Activated CD8-positive, alpha-beta memory T cell treated with anti-CD3 and anti-CD28 coated beads for 36 hours (primary cell): ENCODE results near the gene SAMD8. TPM values are rescaled to one million over a fixed set of nuclear protein-coding genes. Genes with fewer than 3 reads are reported as not detected.
"Not testable (repeated sequence)": the region's sequence is repeated elsewhere in the genome, so short reads cannot be mapped to it uniquely, and the experiment has no call there.

Source experiments
- CTCF ChIA-PET: fragments of 350-600 bp; sonication (Branson Sonifier 250); formaldehyde crosslinking; loops from one replicate; lab custom pipeline; 2021; ENCODE audit warnings: antibody characterized with exemption; lab: Charles Lee
- POLR2A ChIA-PET: fragments of 350-600 bp; sonication (Branson Sonifier 250); formaldehyde crosslinking; loops from one replicate; lab custom pipeline; 2021; ENCODE audit warnings: antibody characterized with exemption; lab: Charles Lee
- total RNA-seq, 2 experiments: library from RNA; stranded (reverse); gene quantifications; one replicate each; pipeline ENCODE4 v1.2.3, GENCODE V29; 2021

Gene SAMD8
- total RNA-seq, 2 experiments from 2014 or later: 15.4 to 17.0 TPM

GRCh38 chr10:75175046-75175445 lies 63.6 kb downstream of the SAMD8 start:
- POLR2A ChIA-PET: no interaction called here
- CTCF ChIA-PET: no interaction called here

- POLR2A ChIA-PET: no interaction called here
- CTCF ChIA-PET: no interaction called here
These were observed 64.6 kb downstream of the SAMD8 start for GRCh38 chr10:75176046-75176445.

- CTCF ChIA-PET: no interaction called here
- POLR2A ChIA-PET: no interaction called here
These were observed 65.3 kb downstream of the SAMD8 start for GRCh38 chr10:75176736-75177135.

GRCh38 chr10:75179657-75180177 lies 68.3 kb downstream of the SAMD8 start:
- POLR2A ChIA-PET: interaction anchor here (0.7 to 1.0 kb wide), 2 partner anchors 18 to 30 kb away, joined by 3 to 4 read pairs; no protein-coding TSS in a partner anchor
- CTCF ChIA-PET: interaction anchor here (0.6 kb wide), 1 partner anchor 61 kb away, joined by 3 read pairs; no protein-coding TSS in a partner anchor

GRCh38 chr10:75180592-75180991 lies 69.1 kb downstream of the SAMD8 start:
- ChIA-PET CTCF (no interaction called here), POLR2A (no interaction called here)

GRCh38 chr10:75181073-75181472 lies 69.6 kb downstream of the SAMD8 start:
- POLR2A ChIA-PET: no interaction called here
- CTCF ChIA-PET: no interaction called here

- POLR2A ChIA-PET: no interaction called here
- CTCF ChIA-PET: no interaction called here
These were observed 74.9 kb downstream of the SAMD8 start for GRCh38 chr10:75186310-75186709.

- ChIA-PET POLR2A (interaction anchor here (0.6 to 1.4 kb wide), 4 partner anchors 24 to 48 kb away, joined by 3 to 17 read pairs (median 6); partner anchors contain the start of gene COMTD1), CTCF (interaction anchor here (0.6 to 2.0 kb wide), 13 partner anchors 9 to 77 kb away, joined by 3 to 18 read pairs (median 4); partner anchors contain the start of genes COMTD1 and VDAC2)
These were observed 76.5 kb downstream of the SAMD8 start for GRCh38 chr10:75187961-75188426.

GRCh38 chr10:75188522-75188921 lies 77.1 kb downstream of the SAMD8 start:
- ChIA-PET POLR2A (interaction anchor here (1.0 to 1.4 kb wide), 2 partner anchors 23 to 42 kb away, joined by 3 to 6 read pairs; no protein-coding TSS in a partner anchor), CTCF (interaction anchor here (0.6 to 2.0 kb wide), 12 partner anchors 8 to 78 kb away, joined by 3 to 18 read pairs (median 4); partner anchors contain the start of genes COMTD1 and VDAC2)

- ChIA-PET CTCF (interaction anchor here (2.0 kb wide), 1 partner anchor 46 kb away, joined by 6 read pairs; the partner anchor contains the start of gene COMTD1), POLR2A (no interaction called here)
These were observed 78.0 kb downstream of the SAMD8 start for GRCh38 chr10:75189266-75190096.

- POLR2A ChIA-PET: no interaction called here
These were observed 80.5 kb downstream of the SAMD8 start for GRCh38 chr10:75191821-75192568.

GRCh38 chr10:75194625-75195024 lies 83.2 kb downstream of the SAMD8 start:
- CTCF ChIA-PET: interaction anchor here (0.6 kb wide), 1 partner anchor 114 kb away, joined by 4 read pairs; no protein-coding TSS in a partner anchor
- POLR2A ChIA-PET: not testable (repeated sequence)

More at GRCh38 chr10:75191821-75192568, 80.5 kb downstream of the SAMD8 start:
- CTCF ChIA-PET: interaction anchor here (1.4 kb wide), 1 partner anchor 11 kb away, joined by 3 read pairs; no protein-coding TSS in a partner anchor

GRCh38 chr10:75195035-75195763 lies 83.7 kb downstream of the SAMD8 start:
- POLR2A ChIA-PET: no interaction called here
- CTCF ChIA-PET: no interaction called here

GRCh38 chr10:75197066-75197465 lies 85.6 kb downstream of the SAMD8 start:
- ChIA-PET CTCF (interaction anchor here (0.7 to 1.4 kb wide), 2 partner anchors 9 to 13 kb away, joined by 3 read pairs; no protein-coding TSS in a partner anchor), POLR2A (interaction anchor here (0.6 kb wide), 1 partner anchor 18 kb away, joined by 3 read pairs; no protein-coding TSS in a partner anchor)

- POLR2A ChIA-PET: interaction anchor here (0.6 to 0.7 kb wide), 2 partner anchors 13 to 18 kb away, joined by 3 to 6 read pairs; partner anchors contain the start of gene VDAC2
- CTCF ChIA-PET: interaction anchor here (0.7 to 1.4 kb wide), 4 partner anchors 10 to 78 kb away, joined by 3 to 4 read pairs (median 3); partner anchors contain the start of gene COMTD1
These were observed 86.5 kb downstream of the SAMD8 start for GRCh38 chr10:75197906-75198305.

GRCh38 chr10:75199949-75200348 lies 88.5 kb downstream of the SAMD8 start:
- CTCF ChIA-PET: interaction anchor here (1.5 kb wide), 1 partner anchor 9 kb away, joined by 3 read pairs; no protein-coding TSS in a partner anchor
- POLR2A ChIA-PET: not testable (repeated sequence)

GRCh38 chr10:75201793-75202307 lies 90.4 kb downstream of the SAMD8 start:
- CTCF ChIA-PET: no interaction called here
- POLR2A ChIA-PET: no interaction called here
